ENCODE data around the gene BRD7. TPM values are rescaled to one million over a fixed set of nuclear protein-coding genes. Genes with fewer than 3 reads are reported as not detected.

The BRD7 gene
- total RNA-seq, 1 experiment from 2014 or later: 40.0 TPM

GRCh38 chr16:50373345-50373701 is 4.5 kb upstream of the BRD7 start:
- POLR2A ChIA-PET (ENCODE audit: unreplicated experiment): no interaction called here
- no peak overlapping the region for H3K4me2 ChIP-seq (ENCODE audit: low read length)
- H2AFZ ChIP-seq (ENCODE audit: low read length): no peak overlapping the region
- no peak overlapping the region for H3K4me3 ChIP-seq (ENCODE audit: low read length)
- no peaks in the 10 kb centered on the region for H3K9me2 ChIP-seq (replicated peaks; ENCODE audit: low read length)
- H3F3A ChIP-seq (ENCODE audit: low read length, unreplicated experiment): no peaks in the 10 kb centered on the region
- no TSS peak for BruUV-seq (replicated peaks)
- TF ChIP-seq EZH2phosphoT487 (IDR thresholded peaks at IDR 0.05; ENCODE audit: borderline replicate concordance, low read length) (no peak), EZH2 (IDR thresholded peaks at IDR 0.05; ENCODE audit: low read length, unreplicated experiment) (no peak), CTCF (conservative IDR thresholded peaks at IDR 0.05; ENCODE audit: low read depth, low read length) (no peak)
- H3K9ac ChIP-seq (ENCODE audit: low read length): no peak overlapping the region
- H3K27me3 ChIP-seq (ENCODE audit: low read length): no peaks in the 10 kb centered on the region
- CTCF ChIA-PET: interaction anchor here (0.6 to 0.9 kb wide), 3 partner anchors 76 to 136 kb away, joined by 3 read pairs; no protein-coding TSS in a partner anchor
- no peak overlapping the region for H3K27ac ChIP-seq (ENCODE audit: low read length)
- H3K4me1 ChIP-seq (ENCODE audit: insufficient read depth, low read length): no peaks in the 10 kb centered on the region
- H3K79me2 ChIP-seq (ENCODE audit: low read length): peaks cover under 1% of the 10 kb centered on the region
- DNase-seq (no peak), ATAC-seq (no peak)
- H3K9me3 ChIP-seq (ENCODE audit: low read length): no peaks in the 10 kb centered on the region
- intact Hi-C loops (cut with micrococcal nuclease): loop anchor here (10.0 kb wide), 1 partner anchor 291 kb away; no protein-coding TSS in a partner anchor
- H3K36me3 ChIP-seq (ENCODE audit: low read depth, low read length): no peaks in the 10 kb centered on the region
- no peaks in the 10 kb centered on the region for H4K20me1 ChIP-seq (ENCODE audit: low read length)

GRCh38 chr16:50372611-50373344 is 4.0 kb upstream of the BRD7 start:
- no TSS peak for BruUV-seq (replicated peaks)

More at GRCh38 chr16:50372611-50373344, 4.0 kb upstream of the BRD7 start:
- Histone ChIP-seq H3K79me2 (ENCODE audit: low read length) (peaks cover 6% of the 10 kb centered on the region), H2AFZ (ENCODE audit: low read length) (no peak overlapping the region), H3K27ac (ENCODE audit: low read length) (no peak overlapping the region), H3K9me3 (ENCODE audit: low read length) (no peaks in the 10 kb centered on the region), H4K20me1 (ENCODE audit: low read length) (no peaks in the 10 kb centered on the region), H3K9ac (ENCODE audit: low read length) (no peak overlapping the region), H3K9me2 (replicated peaks; ENCODE audit: low read length) (no peaks in the 10 kb centered on the region), H3K4me2 (ENCODE audit: low read length) (no peak overlapping the region), H3K4me3 (ENCODE audit: low read length) (no peak overlapping the region), H3K36me3 (ENCODE audit: low read depth, low read length) (no peaks in the 10 kb centered on the region), H3K4me1 (ENCODE audit: insufficient read depth, low read length) (no peaks in the 10 kb centered on the region), H3F3A (ENCODE audit: low read length, unreplicated experiment) (no peaks in the 10 kb centered on the region), H3K27me3 (ENCODE audit: low read length) (no peaks in the 10 kb centered on the region)
- TF ChIP-seq CTCF (conservative IDR thresholded peaks at IDR 0.05; ENCODE audit: low read depth, low read length): no peak
- no peak for TF ChIP-seq EZH2phosphoT487 (IDR thresholded peaks at IDR 0.05; ENCODE audit: borderline replicate concordance, low read length)
- TF ChIP-seq EZH2 (IDR thresholded peaks at IDR 0.05; ENCODE audit: low read length, unreplicated experiment): no peak
- ATAC-seq (peak; percentile 53), DNase-seq (peak; percentile 55)
- CTCF ChIA-PET: interaction anchor here (0.6 to 0.9 kb wide), 3 partner anchors 76 to 137 kb away, joined by 3 read pairs; no protein-coding TSS in a partner anchor
- intact Hi-C loops (cut with micrococcal nuclease): loop anchor here (10.0 kb wide), 1 partner anchor 292 kb away; no protein-coding TSS in a partner anchor
- POLR2A ChIA-PET (ENCODE audit: unreplicated experiment): no interaction called here

All from PC-3 (cell line).